ENCODE results near the gene CASS4.

CASS4 gene

DNA sequence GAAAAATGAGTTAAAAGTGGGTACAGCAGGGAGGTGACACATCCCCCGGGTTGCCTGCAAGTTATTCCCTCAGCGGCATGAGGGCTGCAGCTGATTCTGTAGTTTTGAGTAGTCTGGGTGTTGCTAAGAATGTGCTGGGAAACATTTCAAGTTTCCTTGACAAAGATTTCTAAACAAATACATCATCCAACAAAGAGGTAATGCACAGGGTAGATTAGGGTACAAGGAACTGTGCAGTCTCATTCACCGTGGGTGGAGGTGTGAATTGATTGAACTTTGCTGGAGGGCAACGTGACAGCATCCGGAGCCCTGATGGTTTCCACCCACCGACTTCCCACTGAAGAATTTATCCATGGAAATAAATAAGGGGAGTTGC, 21.8 kb downstream of the CASS4 start:
- no peak for DNase-seq (ENCODE audit: extremely low spot score)
- CTCF ChIA-PET, result interaction anchor here (1.3 to 2.0 kb wide), 2 partner anchors 10 to 62 kb away, joined by 4 to 5 read pairs; no protein-coding TSS in a partner anchor
- POLR2A ChIA-PET, result no interaction called here

DNA sequence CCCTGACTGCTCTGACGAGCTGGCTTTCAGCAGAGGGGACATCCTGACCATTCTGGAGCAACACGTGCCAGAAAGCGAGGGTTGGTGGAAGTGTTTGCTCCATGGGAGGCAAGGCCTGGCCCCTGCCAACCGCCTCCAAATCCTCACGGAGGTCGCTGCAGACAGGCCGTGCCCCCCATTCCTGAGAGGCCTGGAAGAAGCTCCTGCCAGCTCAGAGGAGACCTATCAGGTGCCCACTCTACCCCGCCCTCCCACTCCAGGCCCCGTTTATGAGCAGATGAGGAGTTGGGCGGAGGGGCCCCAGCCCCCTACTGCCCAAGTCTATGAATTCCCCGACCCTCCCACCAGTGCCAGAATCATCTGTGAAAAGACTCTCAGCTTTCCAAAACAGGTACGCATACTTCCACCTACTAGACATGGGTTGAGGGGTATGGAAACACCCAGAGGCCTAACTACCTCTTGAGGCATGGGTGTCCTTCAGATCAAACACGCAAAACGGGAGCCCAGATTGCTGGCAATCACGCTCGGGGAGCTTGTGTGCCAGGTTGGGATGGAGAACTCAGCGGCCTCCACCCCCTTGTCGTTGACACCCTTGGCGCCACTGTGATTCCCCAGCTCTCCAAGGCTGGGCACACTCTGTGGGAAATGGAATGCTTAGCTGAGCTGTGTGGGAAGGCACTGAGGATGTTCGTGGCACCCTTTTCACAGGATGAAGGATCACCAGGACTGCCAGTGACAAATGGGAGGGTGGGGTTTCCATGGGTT, 25.3 kb downstream of the CASS4 start:
- TF ChIP-seq CTCF (IDR thresholded peaks at IDR 0.05; ENCODE audit: control extremely low read depth, extremely low read depth, low read depth, missing control alignments), result no peak
- ChIA-PET POLR2A (no interaction called here), CTCF (interaction anchor here (0.7 to 1.0 kb wide), 4 partner anchors 8 to 28 kb away, joined by 3 read pairs; no protein-coding TSS in a partner anchor)
- DNase-seq (ENCODE audit: extremely low spot score), result no peak

More for the DNA sequence above, 21.8 kb downstream of the CASS4 start:
- TF ChIP-seq CTCF (IDR thresholded peaks at IDR 0.05; ENCODE audit: control extremely low read depth, extremely low read depth, low read depth, missing control alignments), result no peak

GRCh38 chr20:56438284-56438683, 26.2 kb downstream of the CASS4 start:
- TF ChIP-seq CTCF (IDR thresholded peaks at IDR 0.05; ENCODE audit: control extremely low read depth, extremely low read depth, low read depth, missing control alignments), result no peak
- ChIA-PET POLR2A (no interaction called here), CTCF (interaction anchor here (1.4 to 1.9 kb wide), 2 partner anchors 10 to 32 kb away, joined by 3 to 4 read pairs; no protein-coding TSS in a partner anchor)
- no peak for DNase-seq (ENCODE audit: extremely low spot score)

- ChIA-PET POLR2A (no interaction called here), CTCF (interaction anchor here (1.2 to 1.9 kb wide), 4 partner anchors 11 to 33 kb away, joined by 3 to 4 read pairs (median 3); partner anchors contain the start of gene CASS4)
- TF ChIP-seq CTCF (IDR thresholded peaks at IDR 0.05; ENCODE audit: control extremely low read depth, extremely low read depth, low read depth, missing control alignments), result no peak
- DNase-seq (ENCODE audit: extremely low spot score), result no peak
Observed at GRCh38 chr20:56439771-56440291, 27.8 kb downstream of the CASS4 start.

GRCh38 chr20:56440346-56441007, 28.4 kb downstream of the CASS4 start:
- ChIA-PET CTCF (interaction anchor here (1.2 kb wide), 1 partner anchor 29 kb away, joined by 3 read pairs; the partner anchor contains the start of gene CASS4), POLR2A (no interaction called here)

More at GRCh38 chr20:56440346-56441007, 28.4 kb downstream of the CASS4 start:
- DNase-seq (ENCODE audit: extremely low spot score), result peak; percentile 64
- TF ChIP-seq CTCF (IDR thresholded peaks at IDR 0.05; ENCODE audit: control extremely low read depth, extremely low read depth, low read depth, missing control alignments), result no peak

Data from GM10248 (cell line).